Liver (tissue), 3 donors: ENCODE results near the gene OIT3.

Experiments used
- CTCF ChIP-seq: fragments of 150-350 bp; IDR thresholded peaks from 2 replicates; pipeline ENCODE4 v1.5.1; 2017; ENCODE audit warnings: improper control_type of control experiment, low read depth, low read length; ENCODE audit not compliant: missing input control
- TAF1 ChIP-seq: conservative IDR thresholded peaks from 2 replicates; pipeline ENCODE4 v1.6.1; 2016; ENCODE audit warnings: antibody characterized with exemption, mild to moderate bottlenecking
- YY1 ChIP-seq: IDR thresholded peaks from 2 replicates; pipeline ENCODE4 v1.6.1; 2016; ENCODE audit warnings: antibody characterized with exemption, mild to moderate bottlenecking
- donor health status: healthy.
- donor health status: healthy.

GRCh38 chr10:72875250-72876055, 18.1 kb upstream of the OIT3 start:
- TF ChIP-seq YY1 (no peak), CTCF (peak; percentile 40), TAF1 (no peak)
